ENCODE data around the gene CHRNE.

DNA sequence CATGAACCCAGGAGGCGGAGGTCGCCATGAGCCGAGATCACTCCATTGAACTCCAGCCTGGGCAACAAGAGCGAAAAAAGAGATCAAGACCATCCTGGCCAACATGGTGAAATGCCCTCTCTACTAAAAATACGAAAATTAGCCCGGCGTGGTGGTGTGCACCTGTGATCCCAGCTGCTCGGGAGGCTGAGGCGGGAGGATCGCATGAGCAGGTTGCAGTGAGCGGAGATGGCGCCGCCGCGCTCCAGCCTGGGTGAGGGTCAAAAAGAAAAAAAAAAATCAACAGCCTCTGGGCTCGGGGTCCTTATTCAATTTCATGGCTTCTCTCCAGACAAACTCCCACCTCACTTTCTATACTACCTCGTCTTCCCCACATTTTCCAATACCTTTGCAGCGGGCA lies 26.0 kb upstream of the CHRNE start:
- TF ChIP-seq, protein P1, sequence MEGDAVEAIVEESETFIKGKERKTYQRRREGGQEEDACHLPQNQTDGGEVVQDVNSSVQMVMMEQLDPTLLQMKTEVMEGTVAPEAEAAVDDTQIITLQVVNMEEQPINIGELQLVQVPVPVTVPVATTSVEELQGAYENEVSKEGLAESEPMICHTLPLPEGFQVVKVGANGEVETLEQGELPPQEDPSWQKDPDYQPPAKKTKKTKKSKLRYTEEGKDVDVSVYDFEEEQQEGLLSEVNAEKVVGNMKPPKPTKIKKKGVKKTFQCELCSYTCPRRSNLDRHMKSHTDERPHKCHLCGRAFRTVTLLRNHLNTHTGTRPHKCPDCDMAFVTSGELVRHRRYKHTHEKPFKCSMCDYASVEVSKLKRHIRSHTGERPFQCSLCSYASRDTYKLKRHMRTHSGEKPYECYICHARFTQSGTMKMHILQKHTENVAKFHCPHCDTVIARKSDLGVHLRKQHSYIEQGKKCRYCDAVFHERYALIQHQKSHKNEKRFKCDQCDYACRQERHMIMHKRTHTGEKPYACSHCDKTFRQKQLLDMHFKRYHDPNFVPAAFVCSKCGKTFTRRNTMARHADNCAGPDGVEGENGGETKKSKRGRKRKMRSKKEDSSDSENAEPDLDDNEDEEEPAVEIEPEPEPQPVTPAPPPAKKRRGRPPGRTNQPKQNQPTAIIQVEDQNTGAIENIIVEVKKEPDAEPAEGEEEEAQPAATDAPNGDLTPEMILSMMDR (IDR thresholded peaks at IDR 0.05), result no peak
- TF ChIP-seq POLR2A (IDR thresholded peaks at IDR 0.05), result no peak

Data from adrenal gland (tissue), 5 donors.